GM21526 (cell line): ENCODE data around the gene WLS.
"Not testable (repeated sequence)": the region's sequence is repeated elsewhere in the genome, so short reads cannot be mapped to it uniquely, and the experiment has no call there.

Experiments
- ATAC-seq: cut with Tn5 transposase; IDR thresholded peaks from one replicate; pipeline ENCODE4 v1.9.1; 2021; ENCODE audit warnings: moderate library complexity; ENCODE audit not compliant: unreplicated experiment, low FRiP score

WLS gene

DNA sequence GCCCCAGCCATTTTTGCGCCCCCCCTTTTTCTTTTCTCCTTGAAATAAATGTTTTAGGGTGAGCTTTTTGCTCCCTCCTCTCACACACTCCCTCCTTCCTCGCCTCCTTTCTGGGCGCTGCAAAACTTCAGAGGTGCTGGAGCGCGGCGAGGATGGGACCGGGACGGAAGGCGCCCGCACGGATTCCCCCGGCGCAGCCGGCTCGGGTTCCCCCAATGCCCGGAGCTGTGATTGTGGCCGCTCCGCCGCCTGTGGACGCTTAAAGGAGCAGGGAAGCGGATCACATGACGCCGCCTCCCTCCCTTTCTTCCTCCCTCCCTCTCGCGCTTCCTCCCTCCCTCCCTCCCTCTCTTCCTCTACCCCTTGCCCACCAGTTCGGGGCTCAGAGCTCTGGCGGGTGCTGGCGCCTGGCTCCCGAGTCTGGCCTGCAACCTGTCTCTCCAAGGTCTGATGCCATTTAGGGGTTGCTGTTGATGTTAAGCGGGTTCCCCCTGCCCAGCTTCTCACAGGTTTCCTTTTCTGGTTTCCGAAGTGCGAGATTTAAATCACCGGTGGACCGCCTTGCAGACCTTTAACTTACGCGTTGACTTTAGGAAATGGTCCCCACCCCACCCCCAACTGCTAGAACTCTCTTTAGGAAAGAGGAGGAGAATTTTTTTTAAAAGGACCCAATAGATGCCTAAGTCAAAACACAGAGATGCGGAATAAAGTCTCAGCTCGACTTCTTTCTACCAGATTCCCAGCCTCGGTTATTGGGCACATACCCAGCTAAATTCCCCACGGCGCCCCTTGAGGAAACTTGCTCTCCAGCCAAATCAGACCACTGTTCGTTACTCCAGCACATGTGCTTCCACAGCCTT, at the start of gene WLS:
TSS of gene WLS (minus strand) at position 235 of the 860 bp plus-strand sequence. CDS start at position 11, 224 bp downstream.
- no peak for ATAC-seq

DNA sequence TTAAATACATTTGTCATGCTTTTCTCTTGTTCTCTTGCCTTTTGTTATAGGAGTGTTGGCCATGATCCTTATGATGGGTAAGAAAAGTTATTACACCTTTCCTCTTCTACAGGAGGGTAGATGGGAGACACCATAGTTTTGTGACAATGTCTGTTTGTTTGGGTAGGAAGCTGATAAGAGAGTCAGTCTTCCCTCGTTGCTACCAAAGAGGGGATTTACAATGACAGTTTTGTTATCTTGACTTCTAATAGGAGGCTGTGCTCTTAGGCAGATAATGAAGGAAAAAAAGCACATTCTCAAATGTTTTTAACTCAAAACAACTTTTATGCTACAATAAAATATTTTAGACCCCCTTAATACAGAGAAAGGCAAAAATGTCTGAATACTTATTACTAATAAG, 48.0 kb upstream of the WLS start:
- ATAC-seq = no peak

DNA sequence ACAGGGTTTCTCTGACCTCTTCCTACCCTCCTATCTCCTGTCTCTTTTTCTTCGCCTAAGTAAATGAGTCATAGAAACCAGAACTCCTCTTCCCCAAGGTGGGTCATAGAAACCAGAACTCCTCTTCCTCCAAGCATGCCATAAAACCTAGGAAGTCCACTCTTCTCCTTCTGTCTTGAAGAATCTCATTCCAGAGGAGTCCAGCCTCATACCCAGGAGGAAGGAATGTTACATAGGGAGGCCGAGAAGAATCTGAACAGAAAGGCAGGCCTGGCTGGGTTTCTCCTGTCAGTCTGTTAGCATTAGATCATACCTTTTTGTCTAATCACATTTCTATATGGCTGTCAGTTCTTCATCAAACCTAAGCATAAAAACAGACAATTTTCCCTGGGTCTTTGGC, 47.5 kb upstream of the WLS start:
- no peak for ATAC-seq

DNA sequence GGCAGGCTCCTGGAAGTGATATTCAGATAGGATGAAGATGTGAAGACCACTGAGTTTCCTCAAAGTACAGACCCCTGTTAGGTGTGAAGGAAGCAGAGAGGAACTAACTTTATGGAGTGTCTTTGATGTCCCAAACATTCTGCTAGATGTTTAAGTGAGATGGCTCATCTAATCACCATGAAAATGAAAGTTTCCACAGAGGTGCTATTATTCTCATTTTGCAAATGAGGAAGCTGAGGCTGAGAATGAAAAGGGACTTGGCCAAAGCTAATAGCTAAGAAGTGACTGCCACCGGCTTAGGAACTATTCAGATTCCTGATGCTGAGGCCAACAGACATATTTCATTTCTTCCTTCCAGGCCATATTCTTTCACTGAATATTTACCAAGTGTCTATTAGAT, 45.9 kb upstream of the WLS start:
- ATAC-seq = no peak

DNA sequence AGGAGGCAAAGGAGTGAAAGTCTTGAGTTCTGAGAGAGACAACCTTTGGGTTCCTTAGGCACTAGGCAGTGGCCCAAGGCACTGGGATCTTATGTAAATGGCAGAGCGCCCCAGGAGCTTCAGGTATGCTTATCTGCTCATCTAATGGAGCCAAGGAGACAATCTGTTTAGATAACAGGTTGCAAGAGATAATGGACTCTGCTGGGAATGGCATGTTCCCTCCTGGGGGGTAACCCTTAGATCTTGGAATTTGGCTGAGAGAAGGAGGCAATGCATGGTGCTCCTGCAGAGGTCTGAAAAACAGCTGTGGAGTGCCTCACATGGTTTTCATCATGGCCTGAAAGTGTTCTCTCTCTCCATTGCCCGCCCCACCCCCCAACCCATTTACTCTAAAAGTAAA, 44.1 kb upstream of the WLS start:
- no peak for ATAC-seq

DNA sequence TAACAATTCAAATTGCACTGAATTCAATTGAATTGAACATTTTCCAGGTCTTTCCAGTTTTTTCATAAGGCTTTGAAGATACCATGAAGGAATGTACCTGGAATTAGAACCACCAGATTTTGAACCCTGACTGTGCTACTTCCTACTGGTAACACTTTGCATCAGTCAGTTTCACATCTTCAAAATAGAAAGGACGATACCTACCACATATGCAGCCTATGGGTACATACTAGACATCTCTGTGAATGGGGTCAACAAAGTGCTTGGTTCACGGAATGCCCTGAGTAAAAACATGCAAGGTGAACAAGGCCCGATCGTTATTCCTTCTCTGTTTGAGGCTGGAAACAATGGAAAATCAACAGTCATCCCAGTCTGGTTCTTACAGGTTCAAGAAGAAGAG, 41.2 kb upstream of the WLS start:
- no peak for ATAC-seq

DNA sequence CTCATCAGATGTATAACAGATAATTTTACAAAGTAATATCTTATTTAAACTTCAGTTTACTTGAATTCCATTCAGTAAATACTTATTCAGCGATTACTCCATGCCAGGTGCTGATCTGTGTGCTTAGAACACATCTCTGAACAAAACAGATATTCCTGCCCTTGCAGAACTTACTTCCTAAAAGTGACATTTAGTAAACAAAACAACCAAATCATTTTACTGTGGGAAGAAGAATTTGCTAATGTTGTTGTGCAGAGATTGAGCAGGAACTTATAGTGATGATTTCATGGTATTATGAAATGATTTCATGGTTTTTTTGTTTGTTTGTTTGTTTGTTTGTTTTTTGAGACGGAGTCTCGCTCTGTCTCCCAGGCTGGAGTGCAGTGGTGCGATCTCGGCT, 39.3 kb upstream of the WLS start:
- ATAC-seq = no peak

DNA sequence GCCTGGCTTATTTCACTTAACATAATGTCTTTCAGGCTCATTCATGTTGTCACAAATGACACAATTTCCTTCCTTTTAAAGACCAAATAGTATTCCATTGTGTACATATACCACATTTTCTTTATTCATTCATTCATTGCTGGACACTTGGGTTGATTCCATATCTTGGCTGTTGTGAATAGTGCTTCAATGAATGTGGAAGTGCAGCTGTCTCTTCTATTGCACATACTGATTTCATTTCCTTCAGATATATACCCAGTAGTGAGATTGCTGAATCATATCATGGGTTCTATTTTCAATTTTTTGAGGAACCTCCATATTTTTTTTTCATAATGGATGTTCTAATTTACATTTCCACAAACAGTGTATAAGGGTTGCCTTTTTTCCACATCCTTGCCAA, 38.6 kb upstream of the WLS start:
- no peak for ATAC-seq

DNA sequence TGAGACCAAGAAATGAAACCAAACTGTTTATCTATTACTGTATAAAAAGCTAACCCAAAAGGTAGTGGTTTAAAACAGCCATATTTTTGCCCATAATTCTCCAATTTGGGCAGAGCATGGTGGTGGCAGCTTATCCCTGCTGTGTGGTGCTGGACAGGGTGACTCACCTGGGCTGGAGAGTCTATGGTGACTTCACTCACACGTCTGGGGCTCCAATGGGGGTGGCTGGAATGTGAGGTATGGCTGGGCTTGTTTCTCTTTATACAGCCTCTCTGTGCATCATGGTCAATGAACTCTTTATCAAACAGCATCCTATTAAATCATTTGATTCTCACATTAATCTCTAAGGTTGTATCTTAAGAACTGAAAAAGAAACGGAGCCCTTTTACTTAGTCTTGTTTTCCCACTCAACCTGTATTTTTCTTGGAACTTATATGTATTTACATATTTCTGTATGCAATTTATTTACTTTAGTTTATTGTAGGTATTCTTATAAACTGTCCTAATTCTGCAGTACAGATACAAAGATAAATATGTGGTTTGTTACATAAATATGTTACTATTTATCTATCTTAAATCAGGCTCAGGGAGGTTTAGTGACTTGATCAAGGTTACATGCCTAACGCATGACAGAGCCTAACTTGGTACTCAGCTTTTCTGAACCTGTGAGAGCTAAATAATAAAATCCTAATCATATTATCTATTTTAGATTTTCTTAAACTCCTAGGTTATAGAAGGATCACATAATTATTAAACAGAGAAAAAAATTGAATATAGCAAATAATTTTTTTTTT, 37.5 kb upstream of the WLS start:
- no peak for ATAC-seq

DNA sequence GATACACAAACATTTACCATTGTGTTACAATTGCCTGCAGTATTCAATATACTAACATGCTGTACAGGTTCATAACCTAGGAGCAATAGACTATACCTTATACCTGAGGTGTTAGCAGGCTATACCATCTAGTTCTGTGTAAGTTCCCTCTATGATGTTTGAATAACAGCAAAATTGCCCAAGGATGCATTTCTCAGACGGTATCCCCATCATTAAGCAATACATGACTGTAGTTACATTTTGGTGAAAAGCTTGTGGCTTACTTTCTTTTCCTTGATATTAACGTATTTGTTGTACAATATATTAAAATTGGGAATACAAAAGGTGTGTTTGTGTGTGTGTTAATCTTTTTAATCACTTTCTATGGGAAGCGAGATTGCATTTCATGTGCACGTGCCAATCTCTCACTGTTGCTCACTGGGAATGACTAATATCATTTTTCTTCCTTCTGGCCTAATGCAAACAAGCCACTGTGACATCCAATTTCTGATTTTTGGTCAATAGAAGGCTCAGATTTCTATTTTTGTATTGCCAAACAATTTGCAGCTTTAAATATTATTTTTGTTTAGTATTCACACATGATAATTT, 36.7 kb upstream of the WLS start:
- ATAC-seq = no peak

DNA sequence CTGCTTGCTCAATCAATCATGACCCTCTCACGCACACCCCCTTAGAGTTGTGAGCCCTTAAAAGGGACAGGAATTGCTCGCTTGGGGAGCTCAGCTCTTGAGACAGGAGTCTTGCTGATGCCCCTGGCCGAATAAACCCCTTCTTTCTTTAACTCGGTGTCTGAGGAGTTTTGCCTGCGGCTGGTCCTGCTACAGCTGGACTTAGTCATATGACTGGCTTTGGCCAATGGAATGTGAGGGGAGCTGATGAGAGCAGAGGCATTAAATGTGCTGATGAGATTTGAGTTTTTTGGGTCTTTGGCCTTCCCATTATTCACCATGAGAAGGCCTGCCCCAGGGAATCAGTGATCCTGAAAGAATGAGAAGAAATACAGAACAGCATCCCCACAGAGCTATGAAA, 24.5 kb upstream of the WLS start:
- not testable (repeated sequence) for ATAC-seq

DNA sequence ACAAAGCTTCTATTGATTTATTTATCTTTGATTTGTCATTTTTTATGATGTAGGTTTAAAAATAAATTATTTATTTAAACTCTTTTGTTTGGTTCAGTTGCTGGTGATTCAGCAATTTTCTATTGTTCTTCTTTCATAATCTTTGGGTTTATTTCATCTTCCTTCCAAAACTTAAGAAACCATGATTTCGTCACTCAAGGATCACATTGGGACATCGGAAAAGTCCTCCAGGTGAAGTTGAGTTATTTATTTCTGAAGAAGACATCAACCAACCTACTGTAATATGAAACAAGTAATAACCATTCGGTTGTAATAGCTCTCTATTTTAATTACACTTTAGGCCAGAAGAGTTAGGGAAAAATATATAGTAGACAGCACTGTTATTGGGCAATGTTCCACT, 23.0 kb upstream of the WLS start:
- no peak for ATAC-seq

DNA sequence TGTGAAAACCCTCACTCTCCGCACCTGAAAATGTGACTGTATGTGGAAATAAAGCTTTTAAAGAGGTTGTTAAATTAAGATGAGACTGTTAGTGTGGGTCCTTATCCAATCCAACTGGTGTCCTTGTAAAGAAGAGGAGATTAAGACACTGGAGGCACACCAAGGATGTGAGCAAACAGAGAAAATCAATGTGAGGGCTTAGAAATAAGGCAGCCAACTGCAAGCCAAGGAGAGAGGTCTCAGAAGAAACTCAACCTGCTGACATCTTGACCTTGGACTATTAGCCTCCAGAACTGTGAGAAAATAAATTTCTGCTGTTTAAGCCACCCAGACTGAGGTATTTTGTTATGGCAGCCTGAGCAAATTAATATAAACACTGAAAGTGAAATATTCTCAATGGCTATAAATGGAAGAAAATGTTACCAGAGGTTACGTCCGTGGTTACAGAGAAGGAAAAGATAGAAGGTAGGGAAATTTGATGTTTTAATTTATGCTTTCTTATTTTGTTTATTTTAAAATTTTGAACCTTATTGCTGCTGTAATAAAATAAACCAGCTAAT, 22.4 kb upstream of the WLS start:
- ATAC-seq = no peak

DNA sequence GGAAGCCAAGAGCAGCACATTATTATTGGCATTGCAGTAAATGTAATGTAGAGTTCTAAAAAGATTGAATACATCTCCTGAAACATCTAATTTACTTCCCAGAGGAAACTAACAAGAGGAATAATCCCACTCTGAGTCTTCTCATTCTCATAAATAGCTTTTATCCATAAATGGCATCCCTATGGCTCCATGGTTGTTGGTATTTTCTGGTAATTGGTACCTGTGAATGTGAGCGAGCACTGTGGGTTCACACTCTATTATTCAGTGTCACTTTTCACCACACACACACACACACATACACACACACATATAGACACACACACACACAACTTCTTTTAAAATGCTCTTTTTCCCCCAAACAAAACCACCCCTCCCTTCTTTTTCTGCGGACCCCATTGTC, 4.7 kb upstream of the WLS start:
- ATAC-seq = no peak

DNA sequence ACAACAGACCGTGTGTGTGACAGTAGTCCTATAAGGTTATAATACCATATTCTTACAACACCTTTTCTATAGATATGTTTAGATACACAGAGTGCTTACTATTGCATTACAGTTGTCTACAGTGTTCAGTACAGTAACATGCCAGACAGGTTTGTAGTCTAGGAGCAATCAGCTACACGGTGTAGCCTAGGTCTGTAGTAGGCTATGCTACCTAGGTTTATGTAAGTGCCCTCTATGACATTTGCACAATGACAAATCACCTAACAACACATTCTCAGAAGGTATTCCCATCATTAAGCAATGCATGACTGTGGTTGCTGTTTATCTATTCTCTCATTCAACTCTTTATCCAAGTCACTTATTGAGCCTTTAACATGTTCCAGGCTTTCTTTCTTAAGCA, 1.8 kb upstream of the WLS start:
- ATAC-seq = no peak

DNA sequence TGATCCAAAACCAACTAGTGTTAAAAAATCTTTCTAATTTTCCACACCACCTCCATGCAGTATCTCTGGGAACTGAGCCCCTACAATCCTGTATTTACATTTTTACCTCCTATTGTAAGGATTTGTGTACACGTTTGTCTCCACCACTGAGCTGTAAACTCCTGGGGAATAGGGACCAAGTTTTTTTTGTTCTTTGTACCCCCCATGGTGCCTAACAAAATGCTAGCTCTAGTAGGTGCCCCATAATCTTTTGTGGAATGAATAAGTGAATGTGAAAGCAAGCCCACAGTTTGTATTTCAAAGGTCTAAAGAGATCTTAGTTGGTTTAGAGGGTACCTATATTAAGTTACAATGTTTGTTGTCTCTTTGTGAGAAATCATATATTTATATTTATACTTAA, 879 bp upstream of the WLS start:
- no peak for ATAC-seq

DNA sequence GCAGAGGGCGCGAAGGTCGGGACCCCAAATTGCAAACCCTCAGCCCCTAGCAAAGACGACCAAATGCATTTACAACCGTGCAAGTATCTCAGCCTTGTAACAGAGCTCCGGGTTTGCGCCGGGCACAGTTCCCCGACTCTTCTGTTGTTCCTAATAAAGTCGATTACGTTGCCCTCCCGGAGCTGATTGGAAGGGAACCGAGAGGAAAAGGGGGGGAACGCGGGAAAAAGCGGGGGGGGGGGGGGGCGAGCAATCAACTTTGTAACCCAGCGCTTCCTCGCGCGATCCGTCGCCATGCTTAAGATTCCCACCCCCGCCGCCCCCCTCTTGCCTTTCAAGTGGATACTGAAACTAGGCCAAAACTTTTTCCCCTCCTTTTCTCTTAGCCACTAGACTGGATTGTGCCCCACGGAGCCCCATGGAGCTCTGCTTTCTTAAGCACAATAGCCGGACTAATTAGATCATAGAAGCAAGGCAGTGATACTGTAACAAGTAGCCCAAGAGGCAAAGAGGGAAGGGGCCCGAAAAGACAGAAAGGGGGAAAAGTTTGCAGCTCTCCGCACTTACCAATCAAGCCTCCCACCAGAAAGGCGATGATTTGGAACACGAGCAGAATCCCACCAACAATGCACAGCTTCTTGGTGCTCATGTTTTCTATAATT, 565 bp downstream of the WLS start:
- ATAC-seq = no peak

DNA sequence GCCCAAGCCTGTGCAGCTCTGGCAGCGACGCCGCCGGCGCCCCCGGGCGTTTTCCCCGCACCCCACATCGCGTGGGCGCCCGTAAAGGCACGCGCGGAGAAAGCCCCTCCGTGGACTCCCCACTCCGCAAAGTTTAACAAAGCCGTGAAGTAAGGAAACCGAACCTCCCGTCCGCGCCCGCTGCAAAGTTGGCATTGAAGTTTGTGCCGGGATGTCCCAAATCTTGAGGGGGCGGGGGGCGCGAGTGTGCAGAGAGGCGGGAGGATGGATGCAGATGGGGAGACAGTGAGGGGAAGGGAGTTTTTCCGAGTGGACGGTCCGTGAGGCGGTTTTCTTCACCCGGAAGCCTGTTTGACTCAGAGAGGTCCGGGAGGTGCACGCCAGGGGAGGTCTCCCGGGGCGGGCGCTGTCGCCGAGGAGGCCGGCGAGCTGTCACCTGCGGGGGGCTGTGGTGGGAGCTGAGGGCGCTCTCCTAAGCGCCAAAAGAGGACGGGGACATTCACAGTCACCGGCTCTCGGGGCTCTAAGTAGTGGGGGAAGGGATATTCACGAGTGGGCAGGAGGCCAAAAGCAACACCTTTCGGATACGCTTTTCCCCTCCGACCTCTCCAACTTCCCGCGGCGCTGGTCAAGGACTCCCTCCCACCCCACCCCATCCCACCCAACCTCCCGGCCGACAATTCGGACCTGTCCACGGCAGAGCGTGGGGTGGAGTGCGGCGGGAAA, 1.3 kb downstream of the WLS start:
- no peak for ATAC-seq

DNA sequence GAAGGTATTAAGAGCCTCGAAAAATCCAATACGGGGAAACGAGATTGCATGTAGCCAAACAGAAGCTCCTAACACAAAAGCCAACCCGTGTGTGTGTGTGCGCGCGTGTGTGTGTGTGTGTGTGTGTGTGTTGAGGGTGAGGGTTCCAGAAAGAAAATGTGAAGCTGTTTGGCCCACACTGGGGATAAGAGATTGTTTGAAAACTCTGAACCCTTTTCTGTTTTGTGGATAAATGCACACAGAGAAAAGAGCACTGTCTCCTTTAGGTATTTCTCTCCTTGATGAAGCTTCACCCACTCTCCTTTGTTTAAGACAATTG, 1.9 kb downstream of the WLS start:
- ATAC-seq = no peak
